Activated T-cell treated with anti-CD3 and anti-CD28 coated beads for 4 hours (primary cell): ENCODE measurements around the gene FHIT.

Experiments
- DNase-seq: peaks from one replicate; pipeline ENCODE4 v3.0.0-alpha.2; 2020

Gene FHIT

DNA sequence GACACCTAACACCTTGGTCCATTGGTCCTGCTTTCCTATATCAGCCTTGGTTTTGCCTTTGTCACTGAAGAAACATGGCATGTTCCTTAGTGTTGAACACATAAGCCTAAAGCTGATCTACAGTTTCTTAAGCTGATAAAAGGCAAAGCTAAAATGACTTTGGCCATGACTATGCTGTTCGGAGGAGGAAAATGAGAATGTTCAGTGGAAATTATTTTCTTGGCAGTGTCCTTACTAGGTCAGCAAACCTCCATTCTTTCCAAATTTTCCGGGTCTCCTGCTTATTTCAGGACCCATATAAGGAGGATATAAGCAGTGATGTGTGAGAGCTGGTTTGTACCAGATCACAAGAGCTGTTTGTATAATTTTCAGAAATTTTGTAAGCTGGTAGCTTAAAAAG lies 1368.5 kb downstream of the FHIT start:
- DNase-seq = no peak

DNA sequence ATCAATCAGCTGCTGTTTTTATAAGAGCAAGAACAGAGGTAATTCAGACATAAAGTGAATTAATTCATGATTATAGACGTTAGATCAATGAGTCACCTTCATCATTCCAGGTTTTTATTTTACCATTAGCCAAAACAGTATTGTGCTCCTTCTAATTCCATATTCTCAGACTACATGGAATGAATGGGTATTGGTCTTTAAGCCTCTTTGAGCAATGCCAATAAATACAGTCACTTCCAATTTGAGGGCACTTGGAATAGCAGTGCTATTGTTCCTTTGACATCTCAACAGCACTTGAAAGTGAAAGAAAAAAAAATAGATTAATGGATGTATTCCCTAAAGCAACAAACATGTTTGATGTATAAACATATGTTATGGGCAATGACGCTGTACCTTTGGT lies 1370.5 kb downstream of the FHIT start:
- no peak for DNase-seq

DNA sequence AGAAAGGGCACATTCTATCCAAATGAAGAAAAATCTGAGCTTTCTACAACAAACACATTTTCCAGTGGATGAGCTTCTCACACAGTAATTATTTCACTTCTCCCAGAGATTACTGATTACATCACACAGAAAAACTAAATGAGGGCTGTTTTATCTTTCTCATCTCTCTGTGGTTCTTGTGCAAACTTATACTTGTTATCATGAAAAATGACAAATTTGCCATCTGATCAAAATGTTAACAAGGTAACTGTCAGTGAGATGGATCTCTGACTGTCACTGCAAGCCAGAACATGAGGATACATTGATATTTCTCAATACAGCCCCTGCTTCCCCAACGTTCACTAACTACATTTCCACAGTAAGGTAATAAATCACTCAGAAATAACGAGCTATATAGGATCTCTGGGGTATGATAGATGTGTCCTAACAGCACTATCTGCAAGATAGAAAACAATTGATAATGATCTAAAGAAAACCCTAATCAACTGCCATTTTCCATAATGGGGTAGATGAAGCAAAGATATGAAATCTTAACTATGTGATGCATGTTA lies 1372.1 kb downstream of the FHIT start:
- no peak for DNase-seq

DNA sequence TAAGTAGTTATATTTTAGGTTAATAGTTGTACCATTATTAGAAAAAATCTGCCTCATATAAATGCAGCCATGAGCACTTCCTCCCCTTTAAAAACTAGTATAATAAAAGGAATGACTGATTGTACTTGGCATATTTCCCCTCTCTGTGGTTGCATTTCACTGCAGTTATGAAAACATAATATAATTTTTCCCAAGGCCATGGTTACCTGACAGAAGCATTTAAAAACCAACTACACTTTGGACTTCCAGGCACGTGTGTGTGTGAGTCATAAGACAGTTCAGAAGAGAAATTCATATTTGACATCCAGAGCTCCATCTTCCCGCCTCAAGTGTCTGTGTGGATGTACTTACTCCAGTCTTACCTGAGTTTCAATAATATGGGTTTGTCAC lies 1373.2 kb downstream of the FHIT start:
- no peak for DNase-seq

DNA sequence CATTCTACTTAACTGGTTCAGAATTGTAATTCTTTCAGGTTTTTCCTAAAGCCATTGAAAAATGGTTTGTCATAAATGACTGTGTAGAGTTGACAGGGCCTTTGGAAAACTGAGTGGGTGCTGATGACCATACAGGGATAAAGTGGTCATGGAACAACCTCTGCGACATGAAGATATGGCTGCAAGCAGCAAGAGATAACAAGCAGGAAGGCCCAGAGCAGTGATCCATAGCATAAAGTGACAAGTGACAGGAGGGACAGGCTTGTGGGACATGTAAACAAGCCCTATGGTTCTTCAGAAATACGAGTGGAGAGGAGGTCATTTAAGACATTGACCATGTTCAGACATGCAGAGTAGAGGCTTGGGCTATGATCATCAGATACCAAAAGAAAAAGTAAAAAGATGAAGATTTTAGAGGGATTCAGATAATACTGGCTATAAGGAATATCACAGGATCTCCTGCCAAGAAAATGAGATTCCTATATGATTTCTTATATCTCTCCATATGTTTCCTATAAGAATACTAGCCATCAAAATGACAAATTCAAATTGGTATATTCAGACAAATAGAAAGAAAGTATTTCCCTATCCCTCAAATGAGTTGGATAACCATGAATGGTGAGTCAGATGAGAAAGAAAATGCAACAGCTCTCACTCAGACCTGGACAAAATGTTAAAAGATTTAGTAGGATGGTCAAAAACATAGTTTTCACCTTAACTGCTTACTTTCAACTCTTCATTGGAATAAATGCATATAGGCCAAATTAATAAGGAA lies 1373.8 kb downstream of the FHIT start:
- no peak for DNase-seq

DNA sequence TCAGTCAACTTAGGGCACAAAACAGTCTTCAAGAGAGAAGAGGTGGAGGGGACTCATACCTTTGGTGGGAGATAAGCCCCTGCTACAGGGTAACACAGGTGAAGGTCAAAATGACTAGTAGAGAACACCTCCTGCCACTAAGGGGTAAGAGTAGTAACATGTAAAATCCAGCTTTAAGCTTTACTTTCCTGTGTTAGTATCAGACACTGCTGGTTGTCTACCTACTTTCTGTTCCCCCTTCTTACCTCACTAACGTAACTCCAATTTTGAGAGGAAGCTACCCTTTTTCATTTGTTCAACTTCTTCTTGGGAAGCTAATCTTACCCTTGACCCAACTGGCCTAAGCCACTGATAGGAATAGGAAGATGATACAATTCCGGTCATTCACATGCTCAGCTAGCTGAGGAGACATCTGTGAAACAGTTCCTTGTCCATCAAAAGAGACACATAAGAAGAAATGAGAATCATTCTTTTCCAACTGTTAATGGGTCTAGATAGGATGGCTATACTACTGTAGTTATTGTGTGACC lies 1374.7 kb downstream of the FHIT start:
- no peak for DNase-seq

DNA sequence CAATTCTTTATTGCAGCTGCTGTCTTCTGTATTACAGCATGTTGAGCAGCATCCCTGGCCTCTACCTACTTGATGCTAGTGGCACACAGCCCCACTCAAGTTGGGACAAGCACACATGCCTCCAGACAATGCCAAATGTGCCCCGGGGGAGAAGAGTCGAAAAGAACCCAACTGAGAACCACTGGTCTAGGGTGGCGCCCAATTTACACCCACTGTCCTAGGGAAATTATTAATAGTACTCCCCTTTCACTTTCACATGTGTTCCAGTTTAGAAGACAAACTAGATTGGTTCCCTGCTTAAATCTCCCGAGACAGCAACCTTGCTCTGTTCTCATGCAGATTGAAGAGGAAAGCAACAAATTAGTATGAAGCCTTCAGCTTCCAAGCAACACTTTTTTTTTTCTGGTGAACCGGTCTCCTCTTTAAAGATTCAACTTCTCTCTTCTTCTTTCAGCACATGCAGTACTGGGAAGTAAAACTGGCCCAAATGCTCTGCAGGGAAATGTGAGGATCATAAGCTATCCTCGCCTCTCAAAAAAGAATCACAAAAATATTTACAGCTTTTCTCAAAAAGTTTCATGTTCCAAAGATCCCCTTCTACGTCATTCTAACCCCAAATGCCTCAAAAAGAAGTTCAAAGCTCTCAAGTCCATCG lies 1377.5 kb downstream of the FHIT start:
- no peak for DNase-seq

DNA sequence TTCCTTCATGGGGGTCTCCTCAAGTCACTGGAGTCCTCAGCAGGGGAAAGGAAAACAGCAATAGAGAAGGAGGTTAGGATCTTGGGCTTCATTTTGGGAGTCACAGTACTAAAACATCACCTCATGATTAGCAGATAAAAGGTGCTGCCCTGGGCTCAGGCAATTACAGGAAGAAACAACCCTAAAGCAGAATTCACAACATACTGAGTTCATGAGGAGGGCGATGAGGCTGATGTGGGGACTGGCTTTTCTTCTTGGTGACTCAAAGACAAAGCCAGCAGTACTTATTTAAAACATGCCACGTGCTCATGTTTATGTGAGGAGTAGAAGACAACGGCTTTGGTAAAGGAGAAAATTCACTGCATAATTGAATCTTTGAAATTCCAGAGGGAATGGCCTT lies 1379.1 kb downstream of the FHIT start:
- no peak for DNase-seq

DNA sequence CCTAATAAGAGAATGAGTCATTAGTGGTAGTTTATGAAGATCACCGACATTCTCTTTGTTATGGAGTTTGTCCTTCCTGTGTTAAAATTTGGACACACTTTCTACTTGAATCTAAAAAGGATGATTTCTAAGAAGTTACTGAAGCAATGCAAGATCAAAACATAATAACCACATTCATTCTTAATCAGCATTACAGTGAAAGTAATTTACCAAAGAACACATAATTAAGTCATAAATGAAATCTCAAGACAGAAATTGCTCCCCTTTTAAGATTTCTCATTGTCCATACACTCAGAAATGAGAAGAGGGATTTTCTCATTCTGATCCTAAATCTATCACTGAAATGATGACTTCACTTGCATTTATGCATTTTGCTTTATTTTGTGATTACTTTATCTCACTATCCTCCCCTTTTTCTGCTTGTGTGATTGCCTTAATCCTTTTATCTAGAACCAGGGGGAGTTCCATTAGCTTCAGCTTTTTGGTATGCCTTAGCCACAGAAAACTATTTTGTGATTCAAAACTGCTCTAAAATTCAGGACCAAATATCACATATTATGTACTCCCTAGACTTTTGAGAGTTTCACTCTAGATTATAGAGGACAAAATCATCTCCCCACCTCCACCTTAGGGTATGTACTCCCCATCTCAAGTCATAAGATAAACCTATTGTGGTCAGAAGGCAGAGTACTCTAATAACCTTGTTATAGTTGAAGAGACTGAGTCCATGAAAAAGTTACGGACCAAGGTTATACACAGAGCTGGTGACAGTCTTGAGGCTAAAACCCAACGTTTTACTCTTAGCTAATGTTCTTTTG lies 1383.9 kb downstream of the FHIT start:
- no peak for DNase-seq

DNA sequence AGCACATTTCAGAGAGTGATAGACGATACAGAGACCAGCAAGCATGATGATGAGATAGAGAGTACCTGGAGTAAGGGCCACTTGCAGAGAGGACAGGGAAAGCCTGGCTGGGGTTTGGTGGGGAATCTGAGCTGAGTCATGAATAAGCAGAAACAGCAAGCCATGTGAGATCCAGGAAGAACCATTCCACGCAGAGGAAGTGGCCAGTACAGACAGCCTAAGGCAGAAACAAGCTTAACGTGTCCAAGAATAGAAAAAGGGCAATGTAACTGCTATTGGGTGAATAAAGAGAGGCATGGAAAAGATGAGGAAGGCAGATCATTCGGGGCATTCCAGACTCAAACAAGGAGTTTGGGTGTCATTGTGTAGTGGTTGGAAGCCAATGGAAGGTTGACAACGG lies 1385.2 kb downstream of the FHIT start:
- no peak for DNase-seq

DNA sequence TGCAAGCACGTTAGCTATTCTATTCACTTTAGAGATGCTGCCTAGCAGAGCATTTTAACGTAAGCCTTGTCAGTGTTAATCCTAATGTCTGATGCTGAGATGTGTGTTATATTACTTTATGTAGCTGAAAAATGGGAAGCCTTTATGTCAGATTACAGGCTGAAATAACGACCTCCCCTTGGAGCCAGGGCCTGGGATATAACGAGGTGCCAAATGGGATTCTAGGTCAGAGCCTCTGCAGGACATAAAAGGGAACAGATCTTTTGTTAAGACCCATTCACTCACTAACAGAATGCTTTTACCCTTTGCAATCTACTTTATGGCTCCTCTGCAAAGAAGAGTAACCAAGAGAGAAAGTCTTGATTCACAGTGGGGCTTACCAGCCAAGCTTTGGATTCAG lies 1385.9 kb downstream of the FHIT start:
- DNase-seq = no peak

DNA sequence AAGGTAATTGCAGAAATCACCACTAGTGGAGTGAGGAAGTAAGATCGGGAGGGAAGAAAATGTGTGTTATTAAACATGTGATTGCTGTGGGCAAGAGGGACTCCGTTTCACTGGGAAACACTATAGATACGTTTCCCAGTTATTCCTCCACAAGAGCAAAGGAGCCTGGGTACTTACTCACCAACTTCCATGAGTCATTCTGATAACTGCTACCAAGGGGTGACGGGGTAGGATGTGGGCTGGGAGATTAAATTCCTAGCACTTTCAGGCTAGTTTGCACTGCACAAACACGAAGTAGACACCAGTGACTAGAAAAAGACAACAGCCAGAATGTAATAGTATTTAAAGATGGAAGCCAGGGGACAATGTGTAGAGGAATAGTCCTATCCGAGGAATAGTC lies 1388.6 kb downstream of the FHIT start:
- DNase-seq = no peak

DNA sequence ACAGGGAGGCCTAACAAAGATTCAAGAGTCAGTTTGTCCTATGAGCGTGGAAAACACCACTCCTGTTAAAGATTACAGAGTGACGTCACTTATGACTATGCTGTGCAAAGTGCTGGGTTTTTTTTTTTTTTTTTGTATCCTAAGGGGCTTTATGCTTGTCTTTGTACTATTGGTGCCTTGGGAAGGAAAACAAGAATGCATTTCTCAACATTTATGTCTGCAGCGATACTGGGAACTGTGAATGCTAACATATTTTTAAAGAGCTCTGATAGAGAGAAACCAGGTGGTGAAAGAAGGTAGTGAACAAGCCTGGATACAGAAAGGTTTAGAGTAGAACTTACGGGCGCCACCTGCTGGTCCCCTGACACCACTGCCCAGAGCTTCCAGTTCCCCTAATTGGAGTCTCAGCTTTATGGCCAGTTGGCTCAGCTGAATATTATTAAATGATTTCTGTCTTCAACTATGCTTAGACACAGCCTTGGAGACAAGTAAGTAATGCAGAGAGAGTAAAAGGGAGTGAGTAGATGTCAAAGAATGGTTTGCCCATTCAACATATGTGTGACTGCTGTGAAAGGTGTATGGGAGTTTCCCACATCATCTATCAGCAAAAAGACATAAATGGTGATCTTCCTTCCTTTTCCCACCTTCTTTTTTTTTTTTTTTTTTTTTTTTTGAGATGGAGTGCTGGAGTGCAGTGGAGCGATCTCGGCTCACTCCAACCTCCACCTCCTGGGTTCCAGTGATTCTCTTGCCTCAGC lies 1393.5 kb downstream of the FHIT start:
- DNase-seq = peak; percentile 65

DNA sequence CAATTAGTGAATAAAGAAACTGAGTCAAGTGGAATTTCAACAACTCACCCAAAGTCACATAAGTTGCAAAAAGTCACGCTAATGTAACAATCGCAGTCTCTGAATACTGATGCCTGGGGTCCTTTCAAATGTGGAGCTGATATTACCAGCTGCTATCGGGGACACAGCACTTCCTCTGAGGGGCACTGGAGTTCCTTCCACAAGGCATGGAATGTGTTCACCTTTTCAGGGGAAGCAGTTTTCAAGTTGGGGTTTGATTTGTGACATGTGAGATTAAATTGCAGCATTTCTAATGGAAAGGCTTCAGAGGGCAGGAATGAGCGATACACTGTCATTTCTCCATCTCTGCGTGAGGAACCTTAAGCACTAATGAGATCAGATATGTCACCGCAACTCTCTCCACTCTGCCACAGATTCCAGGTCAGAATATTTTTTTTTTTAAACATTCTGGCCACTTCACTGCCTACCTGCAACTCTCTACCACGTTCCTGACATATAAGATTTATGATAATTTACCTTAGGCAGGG lies 1394.3 kb downstream of the FHIT start:
- DNase-seq = no peak

DNA sequence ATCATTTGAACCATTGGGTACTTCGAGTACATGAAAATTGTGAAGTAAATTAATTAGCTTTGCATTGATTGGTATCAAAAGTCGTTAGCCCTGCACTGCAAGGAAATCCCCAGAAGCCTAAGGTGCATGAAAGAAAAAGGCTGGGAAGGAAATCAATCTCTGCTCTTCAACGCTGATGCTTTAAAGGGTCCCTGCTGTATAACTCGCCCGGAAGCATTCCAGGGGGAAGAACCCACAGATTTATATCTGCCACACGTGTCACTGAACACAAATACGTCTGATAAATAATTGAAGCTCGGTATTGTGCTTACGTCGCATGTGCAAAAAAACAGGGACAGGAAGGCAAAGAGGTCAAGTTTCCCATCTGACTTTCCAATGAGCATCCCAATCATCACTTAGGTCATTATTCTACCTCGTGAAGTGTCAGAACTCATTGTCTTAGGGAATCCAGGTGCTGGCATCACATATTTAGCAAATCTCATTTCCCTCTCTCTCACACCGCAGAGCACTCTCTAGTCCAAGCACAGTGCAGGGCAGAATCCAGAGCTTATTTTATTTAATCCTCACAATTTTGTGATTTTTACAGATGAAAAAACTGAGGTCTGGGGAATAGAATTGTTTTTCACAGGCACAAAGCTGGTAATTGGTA lies 1397.1 kb downstream of the FHIT start:
- no peak for DNase-seq

DNA sequence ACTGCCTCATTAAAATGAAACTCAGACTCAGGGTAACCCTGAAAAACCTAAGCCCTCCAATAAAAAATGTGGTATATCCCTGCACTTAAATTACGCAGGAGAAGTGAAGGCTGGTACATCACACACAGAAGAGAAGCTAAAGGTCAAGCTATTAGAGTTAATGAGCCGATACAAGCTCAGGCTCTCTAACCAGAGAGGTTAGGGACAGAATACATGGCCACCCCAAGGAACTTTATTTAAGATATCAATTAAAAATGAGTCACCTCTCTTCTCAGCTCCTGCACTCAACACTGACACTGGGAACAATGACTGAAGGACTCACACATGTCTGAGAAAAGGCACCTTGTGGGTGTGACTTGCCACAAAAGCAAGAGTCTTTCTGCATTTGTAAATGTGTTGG lies 1400.8 kb downstream of the FHIT start:
- DNase-seq = no peak

DNA sequence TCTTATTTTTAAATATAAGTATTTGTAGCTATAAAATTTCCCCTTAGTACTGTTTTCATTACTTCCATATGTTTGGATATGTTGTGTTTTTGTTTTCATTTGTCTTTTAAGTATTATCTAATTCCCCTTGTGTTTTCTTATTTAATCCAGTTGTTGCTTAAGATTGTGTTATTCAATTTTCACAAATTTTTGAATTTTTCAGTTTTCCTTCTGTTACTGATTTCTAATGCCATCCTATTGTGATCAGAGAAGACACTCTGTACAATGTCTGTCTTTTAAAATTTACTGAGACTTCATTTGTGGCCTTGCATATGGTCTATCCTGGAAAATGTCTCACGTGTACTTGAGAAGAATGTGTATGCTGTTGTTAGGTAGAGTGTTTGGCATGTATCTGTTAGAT lies 1405.9 kb downstream of the FHIT start:
- no peak for DNase-seq

DNA sequence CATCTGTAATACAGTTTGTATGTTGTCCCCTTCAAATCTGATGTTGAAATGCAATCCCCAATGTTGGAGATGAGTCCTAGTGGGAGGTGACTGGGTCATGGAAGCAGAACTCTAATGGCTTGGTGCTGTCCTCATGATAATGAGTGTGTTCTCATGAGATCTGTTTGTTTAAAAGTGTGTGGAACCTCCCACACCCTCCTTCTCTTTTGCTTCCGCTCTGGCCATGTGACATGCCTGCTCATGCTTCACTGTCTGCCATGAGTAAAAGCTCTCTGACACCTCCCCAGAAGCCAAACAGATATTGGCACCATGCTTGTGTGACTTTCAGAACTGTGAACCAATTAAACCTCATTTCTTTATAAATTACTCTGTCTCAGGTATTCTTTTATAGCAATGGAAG lies 1407.4 kb downstream of the FHIT start:
- no peak for DNase-seq

DNA sequence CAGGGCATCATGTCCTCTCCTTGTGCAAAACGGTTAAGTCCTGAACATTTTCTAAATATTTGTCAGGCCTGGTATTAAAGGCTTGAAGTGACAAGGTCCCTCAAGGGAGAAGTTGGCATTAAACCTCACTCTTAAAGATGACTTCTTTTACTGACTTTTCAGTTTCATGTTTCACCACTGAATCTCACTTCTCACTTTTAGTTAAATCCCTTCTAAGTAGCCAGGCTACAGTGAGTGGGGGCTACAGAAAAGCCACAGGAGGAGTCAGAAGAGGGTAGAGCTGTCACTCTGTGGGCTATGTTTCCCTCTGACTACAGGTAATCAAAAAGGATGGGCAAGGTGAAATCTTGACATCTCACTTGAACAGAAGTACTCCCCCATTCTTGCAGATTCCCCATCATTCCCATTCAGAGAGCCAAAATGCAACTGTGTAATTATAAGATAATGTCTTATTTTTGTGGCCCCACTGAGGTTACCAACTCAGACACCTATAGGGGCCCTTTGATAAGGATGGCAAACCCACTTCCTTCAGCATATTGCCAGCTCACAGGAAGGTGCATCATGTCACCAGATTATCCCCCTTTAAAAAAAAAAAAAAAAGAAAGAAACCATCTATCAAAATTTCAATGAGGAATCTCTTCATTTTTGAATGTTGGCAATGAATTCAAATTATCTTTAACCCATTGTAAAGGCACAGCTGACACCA lies 1411.3 kb downstream of the FHIT start:
- DNase-seq = no peak

DNA sequence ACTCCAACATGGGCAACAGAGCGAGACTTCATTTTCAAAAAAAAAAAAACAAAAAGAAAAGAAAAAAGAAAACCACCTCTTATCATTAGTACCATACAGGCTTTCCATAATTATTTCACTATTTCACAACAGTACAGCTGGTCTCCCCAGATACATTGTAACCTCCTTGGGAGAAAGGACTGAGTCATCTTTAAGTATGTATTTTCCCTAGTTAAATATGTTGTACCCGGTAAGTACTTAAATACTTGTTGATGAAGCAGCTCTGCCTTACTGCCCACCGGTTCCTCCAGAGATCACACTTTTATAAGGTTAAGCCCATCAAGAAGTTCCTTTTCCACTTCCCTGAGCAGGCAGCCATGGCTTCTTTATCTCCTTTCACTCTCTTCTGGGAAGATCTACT lies 1412.0 kb downstream of the FHIT start:
- no peak for DNase-seq

DNA sequence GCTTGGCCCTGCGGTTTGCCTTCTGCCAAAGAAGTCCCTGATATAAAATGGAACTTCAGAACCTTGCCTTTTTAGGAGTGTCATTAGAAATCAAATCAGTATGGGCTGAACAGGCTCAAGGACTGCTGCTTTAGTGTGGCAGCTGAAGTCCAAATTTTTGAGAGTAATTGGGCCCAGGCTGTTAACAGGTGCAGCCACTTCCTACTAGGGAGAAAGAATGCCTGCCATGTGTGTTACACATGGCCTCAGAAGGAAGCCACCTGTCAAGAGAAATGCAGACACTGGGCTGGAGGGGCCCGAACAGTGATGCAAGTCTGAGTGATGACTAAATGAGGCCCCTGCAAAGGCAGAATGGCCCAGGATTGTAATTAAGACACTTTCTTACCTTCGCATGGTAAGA lies 1414.7 kb downstream of the FHIT start:
- no peak for DNase-seq
